Spleen (tissue), 7 donors: ENCODE measurements around the gene INPP5D.

Source experiments
- POLR2A ChIP-seq, 3 donors: fragments of 450-650 bp; IDR thresholded peaks; one replicate each; pipeline ENCODE4 v1.5.1; 2017; ENCODE audit warnings: antibody characterized with exemption in 3 of 3, mild to moderate bottlenecking in 1 of 3
- TF ChIP-seq, protein P1 (sequence below), 11 experiments: fragments of 200-600 bp in 7 of 11; fragments of 450-650 bp in 4 of 11; sonication (generic) in 4 of 11; IDR thresholded peaks in 8 of 11; conservative IDR thresholded peaks in 3 of 11; 1 replicate in 7 of 11; 2 replicates in 4 of 11; pipeline versions ENCODE4 v1.4.0 to v1.8.0; 2016 to 2021; ENCODE audit warnings: antibody characterized with exemption in 11 of 11, inconsistent platforms in 4 of 11, mild to moderate bottlenecking in 1 of 11
- donor health status: DM: no; HTN: no; CAD: no; lungs with moderate emphysema.
- donor health status: DM: no; HTN: no; CAD: no.
- donor health status: DM: no; HTN: no; CAD: no.

DNA sequence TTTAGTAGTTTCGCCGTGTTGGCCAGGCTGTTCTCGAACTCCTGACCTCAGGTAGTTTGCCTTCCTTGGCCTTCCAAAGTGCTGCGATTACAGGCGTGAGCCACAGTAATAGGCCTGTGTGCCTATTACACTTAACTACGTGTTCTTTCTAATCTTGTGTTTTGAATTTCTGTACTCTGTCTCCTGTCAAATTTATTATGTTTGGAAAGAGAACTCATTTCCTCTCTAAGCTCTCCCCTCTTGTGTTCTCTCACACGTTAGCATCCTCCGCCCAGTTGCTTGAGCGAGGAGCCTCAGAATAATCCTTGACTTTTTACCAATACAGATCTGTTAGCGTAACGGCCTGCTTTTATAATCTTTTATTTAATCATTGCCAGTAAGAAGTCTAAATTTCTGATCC is 195.0 kb downstream of the INPP5D start:
- TF ChIP-seq, protein P1, sequence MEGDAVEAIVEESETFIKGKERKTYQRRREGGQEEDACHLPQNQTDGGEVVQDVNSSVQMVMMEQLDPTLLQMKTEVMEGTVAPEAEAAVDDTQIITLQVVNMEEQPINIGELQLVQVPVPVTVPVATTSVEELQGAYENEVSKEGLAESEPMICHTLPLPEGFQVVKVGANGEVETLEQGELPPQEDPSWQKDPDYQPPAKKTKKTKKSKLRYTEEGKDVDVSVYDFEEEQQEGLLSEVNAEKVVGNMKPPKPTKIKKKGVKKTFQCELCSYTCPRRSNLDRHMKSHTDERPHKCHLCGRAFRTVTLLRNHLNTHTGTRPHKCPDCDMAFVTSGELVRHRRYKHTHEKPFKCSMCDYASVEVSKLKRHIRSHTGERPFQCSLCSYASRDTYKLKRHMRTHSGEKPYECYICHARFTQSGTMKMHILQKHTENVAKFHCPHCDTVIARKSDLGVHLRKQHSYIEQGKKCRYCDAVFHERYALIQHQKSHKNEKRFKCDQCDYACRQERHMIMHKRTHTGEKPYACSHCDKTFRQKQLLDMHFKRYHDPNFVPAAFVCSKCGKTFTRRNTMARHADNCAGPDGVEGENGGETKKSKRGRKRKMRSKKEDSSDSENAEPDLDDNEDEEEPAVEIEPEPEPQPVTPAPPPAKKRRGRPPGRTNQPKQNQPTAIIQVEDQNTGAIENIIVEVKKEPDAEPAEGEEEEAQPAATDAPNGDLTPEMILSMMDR (IDR thresholded peaks at IDR 0.05 in 8 of 11, conservative IDR thresholded peaks at IDR 0.05 in 3 of 11): no peak
- TF ChIP-seq POLR2A (IDR thresholded peaks at IDR 0.05): no peak
